T-helper 1 cell (primary cell): ENCODE results near the gene CT45A10.
A peak's percentile ranks its signal among the peaks of the same experiment; 100 is the strongest.
"Not testable (repeated sequence)": the region's sequence is repeated elsewhere in the genome, so short reads cannot be mapped to it uniquely, and the experiment has no call there.

Experiments used
- DNase-seq, 5 donors: peaks; one replicate each; pipeline ENCODE4 v3.0.0-alpha.2; 2012 to 2020
- total RNA-seq, 4 donors: gene quantifications; one replicate each; lab custom pipeline; 2026; lab: John Stamatoyannopoulos, UW

CT45A10 gene, protein sequence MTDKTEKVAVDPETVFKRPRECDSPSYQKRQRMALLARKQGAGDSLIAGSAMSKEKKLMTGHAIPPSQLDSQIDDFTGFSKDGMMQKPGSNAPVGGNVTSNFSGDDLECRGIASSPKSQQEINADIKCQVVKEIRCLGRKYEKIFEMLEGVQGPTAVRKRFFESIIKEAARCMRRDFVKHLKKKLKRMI
- total RNA-seq, result 0 reads per million in 4 donors

DNA sequence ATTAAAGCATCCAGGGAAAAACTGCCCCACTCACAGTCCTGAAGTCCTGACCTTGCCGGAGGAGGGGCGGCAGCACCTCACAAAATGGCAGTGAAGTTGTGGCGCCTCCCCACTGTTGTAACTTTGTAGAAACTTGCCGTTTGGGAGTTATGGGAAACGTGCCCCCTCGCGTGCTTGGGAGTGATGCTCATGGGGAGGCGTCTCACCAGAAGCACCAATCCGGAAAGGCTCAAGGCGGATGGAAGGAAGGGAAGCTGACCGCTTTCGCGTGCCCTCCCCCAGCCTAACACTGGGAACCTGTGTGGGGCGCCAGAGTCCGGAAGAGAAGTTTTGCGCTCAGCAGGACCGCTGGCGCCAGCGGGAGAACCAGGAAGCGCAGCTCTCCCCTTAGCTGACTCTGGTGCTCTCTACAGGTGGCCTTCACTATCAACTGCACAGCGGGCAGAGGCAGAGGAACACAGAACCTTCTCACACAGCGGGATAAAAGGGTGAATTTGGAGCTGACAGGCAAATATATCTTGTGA lies at the start of gene CT45A10, which contains the start of gene SAGE1:
CT45A10 (minus strand) TSS at position 151 of the 524 bp plus-strand sequence. CDS start 8,100 bp downstream, outside the sequence.
SAGE1 (plus strand) TSS at position 423 of the 524 bp plus-strand sequence. CDS start 2,527 bp downstream, outside the sequence.
- no peak for DNase-seq

DNA sequence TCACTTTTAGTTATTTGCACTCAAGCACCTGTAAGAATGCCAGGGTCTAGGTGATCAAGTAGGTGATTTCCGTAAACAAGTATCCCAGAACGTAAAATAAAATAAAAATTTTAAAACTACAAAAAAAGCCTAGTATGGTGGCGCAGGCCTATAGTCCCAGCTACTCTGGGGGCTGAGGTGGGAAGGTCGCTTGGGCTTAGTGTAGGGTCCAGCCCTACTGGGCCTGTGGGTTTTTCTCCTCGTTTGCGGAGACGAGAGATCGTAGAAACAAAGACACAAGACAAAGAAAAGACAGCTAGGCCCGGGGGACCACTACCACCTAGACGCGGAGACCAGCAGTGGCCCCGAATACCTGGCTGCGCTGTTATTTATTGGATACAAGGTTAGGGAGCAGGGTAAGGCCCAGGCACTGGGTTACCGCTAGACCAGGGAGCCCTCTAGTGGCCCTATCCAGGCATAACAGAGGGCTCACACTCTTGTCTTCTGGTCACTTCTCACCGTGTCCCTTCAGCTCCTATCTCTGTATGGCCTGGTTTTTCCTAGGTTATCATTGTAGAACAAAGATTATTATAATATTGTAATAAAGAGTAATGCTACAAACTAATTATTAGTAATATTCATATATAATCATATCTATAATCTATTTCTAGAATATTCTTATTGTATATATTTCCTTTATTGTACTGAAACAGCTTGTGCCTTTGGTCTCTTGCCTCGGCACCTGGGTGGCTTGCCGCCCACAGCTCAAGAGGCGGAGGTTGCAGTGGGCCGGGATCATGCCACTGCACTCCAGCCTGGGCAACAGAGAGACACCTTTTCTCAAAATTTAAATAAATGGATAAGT lies 38.6 kb upstream of the CT45A10 start:
- peak in 4 of 5 donors; percentile 2 to 14 (median 12) for DNase-seq

DNA sequence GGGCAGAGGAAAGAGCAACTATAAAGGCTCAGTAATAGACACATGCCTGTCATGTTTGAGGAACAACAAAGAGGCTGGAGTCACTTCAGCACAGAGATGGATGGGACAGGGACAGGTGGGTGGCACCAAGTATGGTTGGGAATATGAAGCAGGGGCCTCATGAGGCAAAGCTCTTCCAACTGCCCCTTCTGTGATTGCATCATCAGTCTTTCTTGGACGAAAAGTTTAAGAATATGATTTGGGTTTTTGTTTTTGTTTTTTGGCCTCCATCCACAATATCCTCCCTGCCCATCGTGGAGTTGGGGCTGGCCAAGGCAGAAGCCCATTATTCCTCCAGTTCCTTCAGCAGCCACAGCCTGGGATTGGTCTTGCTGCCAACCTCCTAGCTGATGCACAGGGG lies 34.7 kb upstream of the CT45A10 start:
- DNase-seq, result no peak

DNA sequence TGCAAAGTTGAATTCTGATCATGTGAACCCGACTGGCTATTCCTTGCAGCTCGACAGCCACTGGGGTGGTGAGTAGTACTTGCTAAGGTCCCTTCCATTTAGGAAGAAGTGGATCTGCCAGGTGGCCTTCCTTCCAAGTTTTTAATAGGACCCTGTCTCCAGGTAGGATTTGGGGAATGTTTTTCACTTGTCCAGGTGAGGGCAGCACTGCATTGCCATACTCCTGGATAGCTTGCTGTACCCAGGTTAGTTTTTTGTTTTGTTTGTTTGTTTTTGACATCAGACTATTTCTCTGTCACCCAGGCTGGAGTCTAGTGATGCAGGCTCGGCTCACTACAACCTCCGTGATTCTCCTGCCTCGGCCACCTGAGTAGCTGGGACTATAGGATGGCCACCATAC lies 30.1 kb upstream of the CT45A10 start:
- DNase-seq, result no peak

DNA sequence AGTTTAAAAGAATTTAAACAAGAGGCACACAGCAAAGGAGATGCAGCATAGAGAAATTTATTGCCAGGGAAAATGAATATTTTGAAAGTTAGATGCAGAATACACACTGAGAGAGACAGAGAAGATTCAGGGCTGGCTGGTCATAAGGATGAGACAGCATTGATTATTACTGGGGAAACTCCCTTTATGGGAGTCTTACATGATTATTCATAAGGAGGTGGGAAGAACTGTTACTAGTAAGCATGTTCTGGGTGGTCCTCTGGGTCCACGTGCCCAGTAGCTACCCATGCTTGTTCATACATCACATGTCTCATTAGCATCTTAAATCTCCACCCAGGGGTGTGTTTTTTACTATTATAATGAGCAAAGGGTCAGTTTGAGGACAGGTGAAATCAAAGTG lies 27.3 kb upstream of the CT45A10 start:
- DNase-seq, result not testable (repeated sequence)

DNA sequence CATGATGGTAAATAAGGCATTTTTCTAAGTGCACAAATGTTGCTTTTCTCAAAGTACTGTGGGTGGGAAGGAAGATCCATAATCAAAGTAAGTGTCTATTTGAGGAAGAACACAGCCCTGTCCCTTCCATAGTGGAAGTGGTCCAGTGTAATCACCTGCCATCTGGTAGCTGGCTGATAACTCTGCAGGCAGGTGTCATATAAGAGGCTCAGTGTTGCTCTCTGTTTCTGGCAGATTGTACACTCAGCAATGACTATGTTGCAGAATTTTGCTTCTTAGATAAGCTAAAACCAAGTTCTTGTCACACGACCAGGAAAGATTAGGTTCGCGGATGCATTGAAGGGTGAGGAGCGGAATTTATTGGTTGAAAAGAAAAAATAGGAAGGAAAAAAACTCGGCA lies 21.2 kb upstream of the CT45A10 start:
- no peak for DNase-seq

DNA sequence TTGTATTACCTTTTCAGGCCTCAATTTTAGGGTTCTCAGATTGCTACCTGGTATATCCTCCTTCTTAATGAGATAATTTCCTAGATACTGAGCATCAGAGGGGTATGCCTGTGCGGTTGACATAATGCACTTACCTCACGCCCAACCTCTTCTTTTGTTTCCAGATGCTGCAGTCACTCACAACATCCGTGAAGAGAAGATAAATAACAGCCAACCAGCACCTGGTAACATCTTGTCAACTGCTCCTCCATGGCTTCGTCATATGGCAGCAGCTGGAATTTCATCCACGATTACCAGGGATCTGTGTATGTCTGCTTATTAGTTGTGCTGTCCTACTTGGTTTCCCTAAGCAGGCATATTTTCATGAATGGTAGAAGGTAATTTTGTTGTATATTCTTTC lies 17.0 kb upstream of the CT45A10 start:
- no peak for DNase-seq

DNA sequence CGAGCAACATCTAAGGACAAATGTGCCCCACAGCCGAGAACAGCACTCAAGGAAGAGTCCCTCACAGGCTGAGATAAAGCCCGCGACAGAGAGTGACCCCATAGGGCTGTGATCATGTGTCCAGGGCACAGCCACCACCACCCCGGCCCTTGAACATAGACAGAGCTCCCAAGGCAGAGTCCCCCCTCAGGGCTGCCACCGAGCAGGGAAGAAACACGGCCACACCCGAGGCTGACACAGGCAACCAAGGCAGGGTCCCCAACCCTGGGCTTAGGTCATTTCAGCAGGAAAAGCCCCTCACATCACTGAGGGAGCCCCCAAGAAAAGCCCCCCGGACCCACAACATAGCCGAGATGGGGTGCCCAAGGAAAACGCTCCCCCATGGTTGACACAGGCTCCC lies 463 bp downstream of the CT45A10 start:
- no peak for DNase-seq

DNA sequence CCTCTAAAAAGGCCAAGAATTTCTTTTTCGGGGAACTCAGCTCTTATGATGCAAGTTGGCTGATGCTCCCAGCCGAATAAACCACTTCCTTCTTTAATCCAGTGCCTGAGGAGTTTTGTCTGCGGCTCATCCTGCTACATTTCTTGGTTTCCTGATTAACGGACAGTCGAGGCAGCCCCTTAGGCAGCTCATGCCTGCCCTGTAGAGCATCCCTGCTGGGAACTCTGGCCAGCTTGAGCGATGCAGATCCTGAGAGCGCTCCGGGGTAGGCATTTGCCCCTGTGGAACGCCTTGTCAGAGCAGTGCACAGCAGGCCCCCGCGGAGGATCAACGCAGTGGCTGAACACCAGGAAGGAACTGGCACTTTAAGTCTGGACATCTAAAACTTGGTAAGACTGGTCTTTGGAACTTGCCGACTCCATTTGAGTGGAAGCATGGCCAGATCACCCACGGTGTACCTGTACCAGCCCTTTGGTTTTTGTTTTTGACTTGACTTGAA lies 3.1 kb downstream of the CT45A10 start:
- DNase-seq, result no peak

DNA sequence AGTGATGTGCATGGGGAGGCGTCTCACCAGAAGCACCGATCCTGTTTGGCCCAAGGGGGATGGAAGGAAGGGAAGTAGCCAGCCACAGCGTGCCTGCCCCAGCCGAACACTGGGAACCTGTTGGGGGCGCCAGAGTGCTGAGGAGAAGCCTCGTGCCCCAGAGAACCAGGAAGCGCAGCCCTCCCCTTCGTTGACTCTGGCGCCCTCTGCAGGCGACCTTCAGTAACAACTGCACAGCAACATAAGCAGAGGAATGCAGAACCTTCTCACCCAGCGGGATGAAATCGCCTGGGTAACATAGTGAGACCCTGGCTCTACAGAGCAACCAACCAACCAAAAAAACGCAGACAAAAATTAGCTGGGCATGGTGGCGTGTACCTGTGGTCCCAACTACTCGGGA lies 4.3 kb downstream of the CT45A10 start:
- peak in 1 of 5 donors; percentile 30 for DNase-seq

DNA sequence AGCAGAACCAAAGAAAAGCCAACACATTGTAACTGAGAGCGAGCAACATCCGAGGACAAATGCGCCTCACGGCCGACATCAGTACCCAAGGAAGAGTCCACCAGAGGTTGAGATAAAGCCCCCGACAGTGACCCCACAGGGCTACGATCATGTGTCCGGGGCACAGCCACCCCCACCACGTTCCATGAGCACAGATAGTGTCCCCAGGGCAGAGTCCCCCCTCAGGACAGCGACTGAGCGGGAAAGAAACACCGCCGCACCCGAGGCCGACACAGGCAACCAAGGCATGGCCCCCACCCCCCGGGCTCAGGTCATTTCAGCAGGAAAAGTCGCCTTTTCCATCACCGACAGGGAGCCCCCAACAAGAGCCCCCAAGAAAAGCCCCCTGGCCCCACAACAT lies 5.0 kb downstream of the CT45A10 start:
- DNase-seq, result not testable (repeated sequence)

DNA sequence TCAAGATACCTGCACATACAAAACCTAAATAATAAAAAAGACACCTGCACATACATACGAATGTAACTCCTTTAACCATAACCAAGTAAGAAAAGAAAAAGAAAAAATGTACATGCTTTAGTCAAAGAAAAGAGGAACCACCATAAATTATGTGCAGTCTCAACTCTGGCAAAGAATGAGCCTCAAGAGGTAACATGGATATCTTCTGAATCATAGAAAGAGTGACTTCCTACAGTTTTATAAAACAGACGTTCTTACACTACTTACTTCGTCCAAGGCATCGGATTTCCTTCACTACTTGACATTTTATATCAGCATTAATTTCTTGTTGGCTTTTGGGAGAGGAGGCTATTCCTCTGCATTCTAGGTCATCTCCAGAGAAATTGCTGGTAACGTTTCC lies 10.5 kb downstream of the CT45A10 start:
- DNase-seq, result not testable (repeated sequence)

DNA sequence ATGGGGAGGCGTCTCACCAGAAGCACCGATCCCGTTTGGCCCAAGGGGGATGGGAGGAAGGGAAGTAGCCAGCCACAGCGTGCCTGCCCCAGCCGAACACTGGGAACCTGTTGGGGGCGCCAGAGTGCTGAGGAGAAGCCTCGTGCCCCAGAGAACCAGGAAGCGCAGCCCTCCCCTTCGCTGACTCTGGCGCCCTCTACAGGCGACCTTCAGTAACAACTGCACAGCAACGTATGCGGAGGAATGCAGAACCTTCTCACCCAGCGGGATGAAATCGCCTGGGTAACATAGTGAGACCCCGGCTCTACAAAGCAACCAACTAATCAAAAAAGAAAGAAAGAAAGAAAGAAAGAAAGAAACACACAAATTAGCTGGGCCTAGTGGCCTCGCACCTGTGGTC lies 21.5 kb downstream of the CT45A10 start, which contains the start of gene CT45A9:
CT45A9 (minus strand) TSS at position 101 of the 400 bp plus-strand sequence. CDS start 3,751 bp downstream, outside the sequence.
- not testable (repeated sequence) for DNase-seq

DNA sequence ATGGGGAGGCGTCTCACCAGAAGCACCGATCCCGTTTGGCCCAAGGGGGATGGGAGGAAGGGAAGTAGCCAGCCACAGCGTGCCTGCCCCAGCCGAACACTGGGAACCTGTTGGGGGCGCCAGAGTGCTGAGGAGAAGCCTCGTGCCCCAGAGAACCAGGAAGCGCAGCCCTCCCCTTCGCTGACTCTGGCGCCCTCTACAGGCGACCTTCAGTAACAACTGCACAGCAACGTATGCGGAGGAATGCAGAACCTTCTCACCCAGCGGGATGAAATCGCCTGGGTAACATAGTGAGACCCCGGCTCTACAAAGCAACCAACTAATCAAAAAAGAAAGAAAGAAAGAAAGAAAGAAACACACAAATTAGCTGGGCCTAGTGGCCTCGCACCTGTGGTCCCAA lies 38.8 kb downstream of the CT45A10 start, which contains the start of gene CT45A8:
CT45A8 (minus strand) TSS at position 101 of the 400 bp plus-strand sequence. CDS start 3,755 bp downstream, outside the sequence.
- DNase-seq, result not testable (repeated sequence)

DNA sequence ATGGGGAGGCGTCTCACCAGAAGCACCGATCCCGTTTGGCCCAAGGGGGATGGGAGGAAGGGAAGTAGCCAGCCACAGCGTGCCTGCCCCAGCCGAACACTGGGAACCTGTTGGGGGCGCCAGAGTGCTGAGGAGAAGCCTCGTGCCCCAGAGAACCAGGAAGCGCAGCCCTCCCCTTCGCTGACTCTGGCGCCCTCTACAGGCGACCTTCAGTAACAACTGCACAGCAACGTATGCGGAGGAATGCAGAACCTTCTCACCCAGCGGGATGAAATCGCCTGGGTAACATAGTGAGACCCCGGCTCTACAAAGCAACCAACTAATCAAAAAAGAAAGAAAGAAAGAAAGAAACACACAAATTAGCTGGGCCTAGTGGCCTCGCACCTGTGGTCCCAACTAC lies 56.1 kb downstream of the CT45A10 start, which contains the start of gene CT45A7:
CT45A7 (minus strand) TSS at position 101 of the 400 bp plus-strand sequence. CDS start 3,747 bp downstream, outside the sequence.
- DNase-seq, result not testable (repeated sequence)
